Sigmoid colon (tissue), 7 donors: ENCODE results near the gene HDHD2. TPM values are rescaled to one million over a fixed set of nuclear protein-coding genes. Genes with fewer than 3 reads are reported as not detected.

ENCODE experiments used
- DNase-seq: peaks from one replicate; pipeline ENCODE4 v3.0.0-alpha.2; 2019
- H3K27ac ChIP-seq, 4 donors: fragments of 200-600 bp; sonication (generic); one replicate each; pipeline ENCODE4 v1.5.1; 2016 to 2019; ENCODE audit warnings: mild to moderate bottlenecking in 1 of 4
- H3K27me3 ChIP-seq, 3 donors: fragments of 200-600 bp; sonication (generic); one replicate each; pipeline ENCODE4 v1.5.1; 2019; ENCODE audit warnings: mild to moderate bottlenecking in 1 of 3
- H3K36me3 ChIP-seq, 4 donors: fragments of 200-600 bp; sonication (generic); one replicate each; pipeline ENCODE4 v1.5.1; 2016 to 2019
- H3K4me1 ChIP-seq, 4 donors: fragments of 200-600 bp; sonication (generic); one replicate each; pipeline ENCODE4 v1.5.1; 2017 to 2019
- H3K4me3 ChIP-seq, 4 donors: fragments of 200-600 bp; sonication (generic); one replicate each; pipeline ENCODE4 v1.5.1; 2017 to 2019; ENCODE audit warnings: mild to moderate bottlenecking in 2 of 4, moderate library complexity in 1 of 4
- H3K9me3 ChIP-seq, 4 donors: fragments of 200-600 bp in 3 of 4; sonication (generic) in 3 of 4; one replicate each; pipeline versions ENCODE4 v1.5.1 to v1.6.1; 2013 to 2019
- CTCF ChIP-seq, 4 experiments: fragments of 450-650 bp in 3 of 4; fragments of 200-600 bp in 1 of 4; IDR thresholded peaks; one replicate each; pipeline ENCODE4 v1.5.1; 2016 to 2019; ENCODE audit warnings: antibody characterized with exemption in 4 of 4, mild to moderate bottlenecking in 3 of 4, moderate library complexity in 2 of 4
- EP300 ChIP-seq, 4 donors: sonication (generic); formaldehyde crosslinking; IDR thresholded peaks; one replicate each; pipeline ENCODE4 v1.6.1; 2017; ENCODE audit warnings: antibody characterized with exemption in 4 of 4
- POLR2A ChIP-seq, 2 donors: fragments of 450-650 bp; IDR thresholded peaks; one replicate each; pipeline ENCODE4 v1.6.1; 2016; ENCODE audit warnings: antibody characterized with exemption in 2 of 2, mild to moderate bottlenecking in 2 of 2, moderate library complexity in 2 of 2
- POLR2AphosphoS5 ChIP-seq, 4 donors: sonication (generic); formaldehyde crosslinking; IDR thresholded peaks; one replicate each; pipeline ENCODE4 v1.6.1; 2017; ENCODE audit warnings: antibody characterized with exemption in 4 of 4
- WGBS, 2 donors: extraction: QIAGEN DNeasy Blood & Tissue Kit; methylation state at CpG; one replicate each; pipeline ENCODE4 v1.1.7; 2013; 5-methylcytosine and 5-hydroxymethylcytosine counted together
- intact Hi-C: fragments of 100-400 bp; cut with DNase I; formaldehyde crosslinking; loops from one replicate; pipeline ENCODE4 v1.15.1; 2023
- polyA plus RNA-seq, 3 donors: library from polyadenylated mRNA; stranded (reverse); fragments of 200-250 nt; gene quantifications; one replicate each; pipeline ENCODE4 v1.2.3, GENCODE V29; 2013
- small RNA-seq, 3 donors: library from RNA; depleted of rRNA; stranded (forward); fragments of <200 nt; gene quantifications; one replicate each; pipeline ENCODE3, GENCODE V24; 2016
- total RNA-seq, 4 donors: library from RNA; depleted of rRNA; stranded (reverse); fragments of >200 nt; gene quantifications; one replicate each; pipeline ENCODE4 v1.1.0, GENCODE V29; 2016
- donor health status: healthy with polysubstance abuse.
- donor health status: Bipolar disorder and iron deficiency.
- donor health status: healthy.

Gene HDHD2
- total and polyA plus RNA-seq, 7 donors: 21.0 to 34.0 (median 29.1) TPM

- Histone ChIP-seq H3K36me3 (no peaks in the 10 kb centered on the region), H3K9me3 (peaks cover 0 to 2% (median 0%) of the 10 kb centered on the region in 4 donors), H3K4me3 (no peak overlapping the region), H3K27me3 (no peaks in the 10 kb centered on the region), H3K27ac (no peak overlapping the region), H3K4me1 (no peaks in the 10 kb centered on the region)
- TF ChIP-seq EP300 (IDR thresholded peaks at IDR 0.05): no peak
- TF ChIP-seq CTCF (IDR thresholded peaks at IDR 0.05): no peak
- no peak for TF ChIP-seq POLR2A (IDR thresholded peaks at IDR 0.05)
- no peak for TF ChIP-seq POLR2AphosphoS5 (IDR thresholded peaks at IDR 0.05)
- WGBS, 2 donors: 38 to 68% methylated on average over 2 of the region's 2 CpGs
- intact Hi-C loops: no loop called here
- no peak for DNase-seq
Measured at GRCh38 chr18:47062471-47062870, 87.8 kb downstream of the HDHD2 start.

Small RNAs within 50 kb of the gene (small RNA-seq; reads per million reads assigned to genes)
- gene AC012254.4: 0 reads per million in 3 donors

Other genes starting within 250 kb of the HDHD2 start
- gene PIAS2, start 233.0 kb downstream of the HDHD2 start, total RNA-seq: 10 to 100 TPM; 30.0 to 36.6 (median 31.8) TPM
- 1 to 10 TPM; 5.5 to 8.1 (median 6.6) TPM for gene PIAS2, start 233.0 kb downstream of the HDHD2 start, polyA plus RNA-seq
- gene KATNAL2, start 232.9 kb downstream of the HDHD2 start, total RNA-seq: 10 to 100 TPM in 1 of 4 donors, 1 to 10 TPM in 3; 1.2 to 18.8 (median 7.0) TPM
- 1 to 10 TPM in 2 of 3 donors, under 1 TPM in 1; 0.60 to 2.5 (median 1.2) TPM for gene KATNAL2, start 232.9 kb downstream of the HDHD2 start, polyA plus RNA-seq
- gene ELOA2, start 114.9 kb downstream of the HDHD2 start, total RNA-seq: not detected
- not detected for gene ELOA2, start 114.9 kb downstream of the HDHD2 start, polyA plus RNA-seq
- gene IER3IP1, start 25.9 kb upstream of the HDHD2 start, total RNA-seq: 10 to 100 TPM in 3 of 4 donors, 1 to 10 TPM in 1; 7.1 to 15.7 (median 11.8) TPM
- 10 to 100 TPM; 12.6 to 20.4 (median 14.3) TPM for gene IER3IP1, start 25.9 kb upstream of the HDHD2 start, polyA plus RNA-seq
- not detected for gene SKOR2, start 101.2 kb upstream of the HDHD2 start, total RNA-seq
- gene SKOR2, start 101.2 kb upstream of the HDHD2 start, polyA plus RNA-seq: not detected